HG03457 (cell line): Measurements from ENCODE around the gene CD48.
"Not testable (repeated sequence)": the region's sequence is repeated elsewhere in the genome, so short reads cannot be mapped to it uniquely, and the experiment has no call there.

Experiments used
- ATAC-seq: cut with Tn5 transposase; IDR thresholded peaks from one replicate; pipeline ENCODE4 v1.9.1; 2021; ENCODE audit warnings: moderate number of reproducible peaks; ENCODE audit not compliant: unreplicated experiment

CD48 gene

DNA sequence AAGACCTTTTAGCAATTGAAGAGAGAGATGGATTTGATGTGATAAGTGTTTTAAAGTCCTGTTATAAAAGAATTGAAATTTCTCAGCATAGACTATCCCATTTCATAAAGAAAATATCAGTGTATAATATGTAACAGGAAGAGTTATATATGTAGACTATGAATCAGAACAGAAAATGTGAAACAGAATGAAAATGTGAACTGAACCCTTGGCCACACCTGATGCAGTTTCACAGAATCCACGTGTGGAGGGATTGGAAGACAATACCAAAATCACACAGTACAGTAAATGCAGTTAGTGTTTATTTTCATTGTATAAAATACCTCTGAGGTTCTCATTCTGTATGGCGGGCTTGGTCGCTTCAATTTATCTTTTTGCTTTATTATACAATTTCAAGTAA is 54.9 kb downstream of the CD48 start:
- ATAC-seq = no peak

- ATAC-seq = no peak
Observed at GRCh38 chr1:160653620-160654016, 58.0 kb downstream of the CD48 start.

- no peak for ATAC-seq
Observed at GRCh38 chr1:160652924-160653619, 58.5 kb downstream of the CD48 start.

DNA sequence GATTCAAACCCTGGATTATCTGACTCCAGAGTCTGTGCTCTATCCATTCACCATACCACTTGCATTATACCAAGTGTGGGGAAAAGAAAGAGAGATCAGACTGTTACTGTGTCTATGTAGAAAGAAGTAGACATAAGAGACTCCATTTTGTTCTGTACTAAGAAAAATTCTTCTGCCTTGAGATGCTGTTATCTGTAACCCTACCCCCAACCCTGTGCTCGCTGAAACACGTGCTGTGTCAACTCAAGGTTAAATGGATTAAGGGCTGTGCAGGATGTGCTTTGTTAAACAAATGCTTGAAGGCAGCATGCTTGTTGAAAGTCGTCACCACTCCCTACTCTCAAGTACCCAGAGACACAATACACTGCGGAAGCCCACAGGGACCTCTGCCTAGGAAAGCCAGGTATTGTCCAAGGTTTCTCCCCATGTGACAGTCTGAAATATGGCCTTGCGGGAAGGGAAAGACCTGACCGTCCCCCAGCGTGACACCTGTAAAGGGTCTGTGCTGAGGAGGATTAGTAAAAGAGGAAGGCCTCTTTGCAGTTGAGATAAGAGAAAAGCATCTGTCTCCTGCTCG is 59.5 kb downstream of the CD48 start:
- ATAC-seq = not testable (repeated sequence)

DNA sequence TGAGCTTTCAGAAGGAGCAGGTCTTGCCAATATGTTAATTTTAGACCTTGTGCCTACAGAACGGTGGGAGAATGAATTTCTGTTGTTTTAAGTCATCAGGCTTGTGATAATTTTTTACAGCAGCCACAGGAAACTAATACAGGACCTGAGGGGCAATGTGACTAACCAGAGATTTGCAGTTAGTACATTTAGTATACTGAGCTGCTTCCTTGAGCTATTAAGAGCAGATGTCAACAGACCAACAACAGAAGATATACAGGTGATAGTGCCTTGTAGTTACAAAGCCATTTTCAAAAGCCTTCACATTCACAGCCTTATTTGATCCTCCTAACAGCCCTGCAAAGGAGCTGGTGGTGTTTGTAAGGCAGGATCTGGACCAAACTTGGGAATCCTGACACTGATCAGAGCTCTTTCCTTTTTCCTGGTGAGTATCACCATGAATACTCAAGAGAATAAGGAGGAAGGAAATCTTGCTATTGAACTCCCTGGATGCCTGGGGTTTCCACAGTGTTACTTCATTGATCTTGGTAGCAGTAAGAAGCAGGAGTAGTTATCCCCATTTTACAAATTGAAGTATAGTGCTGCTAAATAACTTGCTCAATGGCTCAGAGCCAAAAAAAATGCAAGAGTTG is 60.1 kb downstream of the CD48 start:
- ATAC-seq = no peak

GRCh38 chr1:160647329-160647720 is 64.3 kb downstream of the CD48 start:
- peak; percentile 5 for ATAC-seq

DNA sequence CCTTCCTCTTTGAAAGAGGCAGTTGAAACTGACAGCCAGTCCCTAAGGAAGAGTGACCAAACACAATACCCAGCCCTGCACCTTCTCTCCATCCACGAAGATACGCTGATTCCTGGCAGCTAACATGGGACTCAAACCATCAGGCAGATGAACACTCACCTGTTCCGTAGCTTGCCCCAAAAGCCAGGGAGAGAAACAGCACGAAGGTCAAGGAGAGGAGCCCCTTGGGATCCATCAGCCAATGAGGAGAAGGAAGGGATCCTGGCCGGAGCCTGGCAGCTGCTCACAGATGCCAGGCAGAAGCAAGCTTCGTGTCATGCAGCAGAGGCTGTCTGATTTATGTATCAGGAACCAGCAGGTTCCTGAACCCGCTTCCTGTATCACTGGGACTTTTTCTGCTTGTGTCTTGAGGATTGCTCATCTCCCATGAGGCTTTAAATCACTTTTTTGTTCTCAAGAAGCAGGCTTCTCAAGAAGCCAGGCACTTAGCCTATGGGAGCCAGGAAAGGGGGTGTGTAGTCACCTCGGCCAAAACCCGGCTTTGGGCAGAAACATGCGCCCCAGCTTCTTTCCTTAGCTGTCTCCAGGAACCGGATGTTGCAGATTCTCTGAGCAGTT is 64.8 kb downstream of the CD48 start, which contains the start of gene SLAMF1:
TSS of gene SLAMF1 (minus strand) at position 334 of the 618 bp plus-strand sequence. CDS start at position 235, 99 bp downstream.
- ATAC-seq = peak; percentile 50

GRCh38 chr1:160646180-160646579 is 65.4 kb downstream of the CD48 start:
- no peak for ATAC-seq

DNA sequence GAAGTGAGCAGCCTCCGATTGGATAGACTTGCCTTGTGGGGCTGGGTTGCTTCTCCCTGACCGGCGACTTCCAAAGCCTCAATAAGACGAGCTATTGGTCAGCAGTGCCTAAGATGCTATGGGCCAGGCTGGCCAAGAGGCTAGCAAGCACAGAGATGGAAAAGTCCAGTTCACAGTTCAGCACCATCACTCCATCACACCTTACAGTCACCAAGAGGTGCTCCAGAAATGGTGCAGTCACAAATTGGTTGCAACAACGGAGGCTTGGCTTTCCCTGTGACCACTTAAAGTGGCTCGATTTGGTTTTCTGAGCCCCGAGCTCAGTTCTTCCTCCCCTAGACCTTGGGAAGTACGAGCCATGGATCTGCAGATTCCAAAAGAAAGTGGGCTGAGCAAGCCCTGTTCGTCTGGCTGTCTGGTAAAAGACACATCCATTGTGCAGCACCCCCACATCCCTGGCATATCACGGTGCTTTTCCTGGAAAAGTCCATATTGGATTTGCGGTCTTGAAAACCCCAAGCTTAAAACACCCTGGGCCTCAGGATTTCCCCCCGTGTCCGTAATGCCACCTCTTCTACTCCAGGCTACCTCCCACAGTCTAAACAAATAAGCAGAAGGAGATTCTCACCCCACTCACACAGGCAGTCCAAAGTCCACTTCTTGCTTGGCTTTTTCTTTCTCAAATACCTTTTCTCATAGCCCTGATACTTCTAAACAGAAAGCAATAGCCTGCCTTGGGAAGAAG is 66.1 kb downstream of the CD48 start:
- ATAC-seq = no peak

DNA sequence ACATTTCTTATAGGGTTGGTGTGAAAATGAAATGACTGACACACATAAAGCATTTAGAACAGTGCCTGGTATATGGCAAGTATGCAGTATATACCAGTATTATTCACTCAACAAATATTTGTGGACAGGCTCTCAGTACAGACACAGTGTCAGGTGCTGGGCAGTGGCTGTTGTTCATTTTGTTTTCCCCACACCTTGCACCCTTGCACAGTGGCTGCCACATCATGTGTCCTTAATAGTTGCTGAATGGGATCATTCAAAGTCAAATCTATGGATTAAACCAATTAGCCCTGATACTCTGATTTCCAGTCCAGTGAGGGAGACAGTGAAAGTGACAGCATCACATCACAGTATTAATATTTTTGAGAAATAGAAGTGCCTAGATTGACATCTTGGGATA is 67.2 kb downstream of the CD48 start:
- ATAC-seq = no peak

DNA sequence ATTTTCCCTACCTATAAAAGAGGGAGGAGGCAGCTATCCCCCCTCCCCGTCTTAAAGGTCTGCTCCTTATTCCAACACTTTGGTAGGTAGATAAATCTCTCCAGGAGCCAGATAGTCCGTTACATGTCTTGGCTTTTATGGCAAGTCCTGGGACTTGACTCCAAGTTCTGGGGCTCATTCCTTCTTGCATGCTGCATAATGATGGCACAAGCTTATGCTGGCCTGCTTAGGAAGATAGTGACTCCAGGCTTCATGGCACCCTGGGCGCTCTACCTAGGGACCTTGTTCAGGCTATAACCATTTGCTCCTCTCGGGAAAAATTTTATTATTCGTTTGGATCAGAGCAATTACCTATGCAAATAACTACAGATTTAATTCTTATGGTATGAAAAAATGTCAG is 68.5 kb downstream of the CD48 start:
- ATAC-seq = no peak

DNA sequence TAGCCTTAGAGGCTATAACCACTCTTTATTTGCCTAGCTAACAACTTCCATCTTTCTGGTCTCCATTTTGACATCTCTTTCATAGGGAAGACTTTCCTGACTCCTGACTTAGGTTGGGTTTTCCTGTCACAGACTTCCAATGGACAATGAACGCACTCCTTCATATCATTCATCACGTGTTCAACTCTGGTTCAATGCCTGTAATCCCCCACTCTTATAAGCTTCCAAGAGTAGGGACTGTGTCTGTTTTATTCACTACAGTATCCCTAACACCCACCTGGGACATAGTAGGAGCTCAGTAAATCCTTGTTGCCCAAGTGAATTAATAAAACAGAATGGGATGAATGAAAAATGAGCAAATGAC is 69.4 kb downstream of the CD48 start:
- ATAC-seq = no peak

DNA sequence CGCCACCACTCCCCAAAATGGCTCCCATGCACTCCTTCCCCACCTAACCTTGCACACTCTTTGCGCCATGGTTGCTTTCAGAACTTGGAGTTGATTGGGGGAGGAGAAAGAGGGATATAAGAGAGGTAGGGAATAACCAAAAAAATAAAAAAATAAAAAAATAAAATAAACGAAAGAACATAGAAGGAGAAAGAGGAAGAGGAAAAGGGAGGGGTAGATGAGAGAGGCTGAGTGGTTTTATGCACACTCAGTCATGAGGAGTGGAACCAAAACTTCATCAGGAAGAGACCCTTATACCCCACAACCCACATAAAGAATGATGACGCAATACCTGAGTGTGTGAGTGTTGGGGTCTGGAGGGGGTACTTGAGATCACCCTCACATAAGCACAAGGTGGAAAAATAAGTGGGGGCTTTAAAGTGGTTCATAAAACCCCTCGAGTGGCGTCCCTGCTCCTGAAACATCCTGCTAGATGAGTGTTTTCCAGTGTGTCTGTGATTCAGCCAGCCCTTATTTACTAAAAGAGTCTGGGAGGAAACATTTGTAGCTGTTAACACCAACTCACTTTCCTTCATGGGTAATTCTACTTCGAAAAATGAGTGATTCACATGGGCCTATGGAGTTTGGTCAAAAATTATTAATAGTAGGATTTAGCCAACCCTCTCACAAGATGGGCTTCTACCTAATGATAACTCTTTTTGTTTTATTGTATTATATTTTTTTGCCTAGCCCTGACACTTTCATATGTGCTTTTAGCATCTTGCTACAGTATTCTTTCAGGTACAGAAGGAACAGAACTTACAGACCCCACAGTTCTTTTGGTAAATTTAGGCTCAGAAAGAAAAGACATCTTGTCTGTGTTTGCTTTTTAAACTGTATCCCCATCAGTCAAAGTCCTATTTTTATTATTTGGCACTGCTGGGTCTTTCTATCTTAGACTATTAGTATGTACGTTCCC is 70.0 kb downstream of the CD48 start:
- no peak for ATAC-seq

DNA sequence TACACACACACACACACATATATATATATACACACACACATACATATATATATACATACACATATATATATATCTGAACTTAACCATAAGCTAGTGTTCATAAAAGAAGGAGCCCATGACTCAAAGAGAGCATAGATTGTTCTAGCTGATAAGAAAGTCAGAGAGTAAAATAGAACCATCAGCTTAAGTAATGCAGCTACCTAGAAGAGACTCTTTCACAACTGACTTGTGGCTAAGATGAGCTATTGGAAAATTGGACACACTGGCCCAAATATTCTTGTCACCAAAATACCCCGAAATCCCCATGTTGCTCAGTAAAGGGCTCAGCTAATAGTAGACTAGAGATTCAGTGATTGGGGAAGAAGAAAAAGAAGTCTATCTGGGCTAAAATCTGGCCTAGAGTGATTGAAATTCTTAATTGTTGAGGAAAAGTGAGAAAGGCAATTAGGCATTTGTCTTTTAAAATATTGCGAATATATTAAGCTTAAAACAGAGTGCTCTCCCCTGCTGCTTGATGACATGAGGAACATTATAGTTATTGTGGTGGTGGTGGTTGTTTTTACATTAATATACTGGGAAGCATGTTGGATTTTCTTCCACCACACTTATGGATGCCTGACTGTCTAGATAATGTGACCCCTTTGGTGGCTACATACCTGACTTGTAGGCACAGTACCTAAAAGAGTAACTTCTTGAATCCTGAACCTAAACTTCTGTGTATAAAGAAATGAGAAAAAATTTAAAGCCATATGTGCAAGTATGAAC is 71.1 kb downstream of the CD48 start:
- ATAC-seq = no peak

- ATAC-seq = no peak
Observed at GRCh38 chr1:160639652-160640051, 72.0 kb downstream of the CD48 start.

GRCh38 chr1:160638926-160639325 is 72.7 kb downstream of the CD48 start:
- ATAC-seq = no peak

- no peak for ATAC-seq
Observed at GRCh38 chr1:160638540-160638857, 73.1 kb downstream of the CD48 start.

GRCh38 chr1:160637821-160638539 is 73.6 kb downstream of the CD48 start:
- ATAC-seq = no peak

- ATAC-seq = no peak
Observed at GRCh38 chr1:160637065-160637464, 74.6 kb downstream of the CD48 start.
